ENCODE data around the gene EN2. TPM values are rescaled to one million over a fixed set of nuclear protein-coding genes. Genes with fewer than 3 reads are reported as not detected.

EN2 gene
- total RNA-seq, 1 donor, result not detected

GRCh38 chr7:155491812-155492211 is 33.9 kb downstream of the EN2 start:
- Histone ChIP-seq H3K9me3 (ENCODE audit: low read depth, low read length) (no peaks in the 10 kb centered on the region), H3K4me3 (ENCODE audit: low read length) (peak overlapping the region; percentile 41), H3K4me1 (ENCODE audit: insufficient read depth, low read length) (peaks cover 20% of the 10 kb centered on the region), H3K27me3 (ENCODE audit: insufficient read depth, low read length) (peaks cover 15% of the 10 kb centered on the region)

DNA sequence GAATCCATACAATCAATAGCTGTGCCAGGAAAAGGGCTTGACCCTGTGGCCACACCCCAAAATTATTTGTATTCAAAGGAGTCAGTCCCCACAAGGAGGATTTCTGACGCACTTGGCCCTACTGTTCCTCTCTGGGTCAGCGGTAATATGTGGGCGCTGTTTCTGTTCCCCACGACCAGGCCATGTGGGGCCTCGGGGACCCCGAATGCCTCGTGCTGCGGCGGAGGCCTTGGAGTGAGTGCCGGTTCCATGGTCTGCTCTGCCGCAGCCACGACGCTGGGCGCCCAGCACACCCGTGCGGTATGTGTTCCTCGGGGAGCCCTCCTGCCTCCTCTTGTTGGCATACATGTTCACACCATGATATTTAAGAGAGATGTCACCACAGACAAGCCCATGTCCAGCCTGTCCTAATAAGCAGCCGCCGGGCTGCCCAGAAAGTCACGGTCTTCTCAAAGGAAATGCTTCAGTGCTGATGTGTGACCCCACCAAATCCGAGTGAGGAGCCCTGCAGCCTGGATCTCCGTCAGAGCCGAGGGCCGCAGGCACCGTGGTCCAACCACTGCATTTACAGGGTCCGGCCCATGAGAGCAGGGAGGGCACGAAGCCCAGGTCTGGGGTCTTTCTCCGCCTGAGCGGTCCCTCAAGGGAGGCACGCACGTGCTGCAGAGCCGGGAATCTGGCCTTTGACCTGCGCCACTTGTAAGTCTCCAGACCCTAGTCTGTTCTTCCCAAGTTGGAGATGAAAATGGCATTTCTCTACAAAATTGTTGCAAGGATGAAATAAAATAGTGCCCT is 36.0 kb downstream of the EN2 start:
- peaks cover 20% of the 10 kb centered on the region for H3K4me1 ChIP-seq (ENCODE audit: insufficient read depth, low read length)
- no peak overlapping the region for H3K4me3 ChIP-seq (ENCODE audit: low read length)
- H3K27me3 ChIP-seq (ENCODE audit: insufficient read depth, low read length), result peaks cover 25% of the 10 kb centered on the region
- no peaks in the 10 kb centered on the region for H3K9me3 ChIP-seq (ENCODE audit: low read depth, low read length)

GRCh38 chr7:155494551-155494950 is 36.6 kb downstream of the EN2 start:
- Histone ChIP-seq H3K4me3 (ENCODE audit: low read length) (no peak overlapping the region), H3K9me3 (ENCODE audit: low read depth, low read length) (no peaks in the 10 kb centered on the region), H3K27me3 (ENCODE audit: insufficient read depth, low read length) (peaks cover 31% of the 10 kb centered on the region), H3K4me1 (ENCODE audit: insufficient read depth, low read length) (peaks cover 20% of the 10 kb centered on the region)

DNA sequence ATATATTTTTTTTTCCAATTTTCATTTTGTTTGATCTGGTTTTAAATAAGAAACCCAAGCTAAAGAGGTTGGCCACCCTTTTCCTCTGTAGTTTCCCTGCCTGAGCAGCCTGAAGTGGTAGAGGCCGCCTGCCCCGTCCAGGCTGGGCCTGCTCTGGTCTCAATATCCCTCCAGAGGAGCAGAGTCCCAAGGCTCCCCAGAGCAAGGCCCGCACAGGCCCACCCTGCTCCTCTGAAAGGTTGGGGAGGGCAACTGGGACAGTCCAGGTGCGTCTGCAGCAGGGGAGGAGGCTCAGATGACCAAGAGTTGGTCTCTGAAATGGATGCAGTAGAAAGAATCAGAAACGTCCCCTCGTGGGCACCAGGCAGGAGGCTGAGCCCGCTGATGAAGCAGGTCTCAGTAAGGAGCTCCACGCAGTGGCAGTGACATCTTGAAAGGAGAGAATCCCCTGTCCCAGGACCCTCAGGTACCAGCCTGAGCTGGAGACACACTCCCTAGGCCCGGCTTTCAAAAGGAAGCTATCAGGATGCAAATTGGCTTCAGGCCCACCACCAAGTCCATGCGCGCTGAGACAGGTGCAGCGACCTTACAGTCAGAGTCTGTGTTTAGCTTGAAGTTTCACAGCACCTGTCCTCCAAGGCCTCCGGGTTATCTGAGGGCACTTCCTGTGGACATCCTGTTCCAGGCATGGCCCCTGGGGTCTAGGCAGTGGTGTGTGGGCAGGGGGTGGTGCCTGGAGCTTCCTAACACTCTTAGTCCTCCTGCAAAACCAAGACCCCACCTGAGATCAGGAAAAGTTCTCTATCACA is 37.7 kb downstream of the EN2 start:
- Histone ChIP-seq H3K4me1 (ENCODE audit: insufficient read depth, low read length) (peaks cover 13% of the 10 kb centered on the region), H3K4me3 (ENCODE audit: low read length) (no peak overlapping the region), H3K27me3 (ENCODE audit: insufficient read depth, low read length) (peaks cover 41% of the 10 kb centered on the region)

GRCh38 chr7:155496267-155497005 is 38.5 kb downstream of the EN2 start:
- Histone ChIP-seq H3K4me3 (ENCODE audit: low read length) (no peak overlapping the region), H3K27me3 (ENCODE audit: insufficient read depth, low read length) (peaks cover 49% of the 10 kb centered on the region), H3K4me1 (ENCODE audit: insufficient read depth, low read length) (peaks cover 5% of the 10 kb centered on the region), H3K9me3 (ENCODE audit: low read depth, low read length) (no peaks in the 10 kb centered on the region)

More for the DNA sequence above, 37.7 kb downstream of the EN2 start:
- no peaks in the 10 kb centered on the region for H3K9me3 ChIP-seq (ENCODE audit: low read depth, low read length)

- no peaks in the 10 kb centered on the region for H3K4me1 ChIP-seq (ENCODE audit: insufficient read depth, low read length)
- no peaks in the 10 kb centered on the region for H3K9me3 ChIP-seq (ENCODE audit: low read depth, low read length)
- H3K4me3 ChIP-seq (ENCODE audit: low read length), result no peak overlapping the region
- peaks cover 54% of the 10 kb centered on the region for H3K27me3 ChIP-seq (ENCODE audit: insufficient read depth, low read length)
Observed at GRCh38 chr7:155497149-155497901, 39.4 kb downstream of the EN2 start.

GRCh38 chr7:155505422-155505793 is 47.5 kb downstream of the EN2 start:
- Histone ChIP-seq H3K4me3 (ENCODE audit: low read length) (no peak overlapping the region), H3K4me1 (ENCODE audit: insufficient read depth, low read length) (peaks cover 12% of the 10 kb centered on the region), H3K27me3 (ENCODE audit: insufficient read depth, low read length) (peaks cover 100% of the 10 kb centered on the region), H3K9me3 (ENCODE audit: low read depth, low read length) (no peaks in the 10 kb centered on the region)

DNA sequence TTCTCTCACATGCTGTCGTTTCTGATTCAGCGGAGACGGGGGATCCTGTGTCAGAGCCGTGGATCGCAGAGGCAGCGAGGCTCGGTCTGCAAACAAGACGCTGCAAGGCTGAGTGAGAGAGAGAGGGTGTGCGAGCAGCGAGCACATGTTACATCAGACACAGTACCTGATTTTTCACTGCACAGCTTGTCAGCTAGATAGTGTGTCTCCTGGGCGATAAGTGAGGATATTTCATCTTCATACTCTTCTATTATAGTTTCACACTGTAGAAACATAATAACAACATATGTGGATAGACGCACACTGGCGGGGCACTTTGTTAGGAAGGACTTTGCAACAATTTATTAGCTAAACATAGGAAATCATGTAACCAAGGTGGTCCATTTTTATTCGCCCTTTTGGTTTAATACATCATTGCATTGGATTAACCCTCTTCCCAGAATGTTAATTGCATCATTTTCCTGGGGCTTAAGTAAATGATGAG is 49.0 kb downstream of the EN2 start:
- Histone ChIP-seq H3K4me3 (ENCODE audit: low read length) (no peak overlapping the region), H3K9me3 (ENCODE audit: low read depth, low read length) (no peaks in the 10 kb centered on the region), H3K4me1 (ENCODE audit: insufficient read depth, low read length) (peaks cover 12% of the 10 kb centered on the region), H3K27me3 (ENCODE audit: insufficient read depth, low read length) (peaks cover 100% of the 10 kb centered on the region)

DNA sequence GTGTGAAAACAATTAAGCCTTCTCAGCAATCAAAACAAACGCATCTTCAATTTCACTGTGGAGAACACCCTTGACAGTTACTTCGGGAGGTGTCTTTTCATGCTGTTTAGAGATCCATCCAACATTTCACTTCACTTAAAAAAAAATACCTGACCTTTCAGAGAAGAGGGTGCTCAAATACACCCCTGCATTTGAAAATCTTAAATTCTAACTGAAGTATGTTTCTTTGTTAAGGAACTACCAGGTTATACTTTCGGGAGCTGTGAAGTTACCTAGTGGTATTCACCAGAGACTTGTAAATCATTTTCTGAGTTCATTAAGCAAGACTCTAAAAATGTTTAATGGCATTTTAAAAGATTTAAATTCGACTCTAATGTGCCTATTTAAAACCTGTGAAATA is 49.6 kb downstream of the EN2 start:
- Histone ChIP-seq H3K4me3 (ENCODE audit: low read length) (no peak overlapping the region), H3K27me3 (ENCODE audit: insufficient read depth, low read length) (peaks cover 100% of the 10 kb centered on the region)

DNA sequence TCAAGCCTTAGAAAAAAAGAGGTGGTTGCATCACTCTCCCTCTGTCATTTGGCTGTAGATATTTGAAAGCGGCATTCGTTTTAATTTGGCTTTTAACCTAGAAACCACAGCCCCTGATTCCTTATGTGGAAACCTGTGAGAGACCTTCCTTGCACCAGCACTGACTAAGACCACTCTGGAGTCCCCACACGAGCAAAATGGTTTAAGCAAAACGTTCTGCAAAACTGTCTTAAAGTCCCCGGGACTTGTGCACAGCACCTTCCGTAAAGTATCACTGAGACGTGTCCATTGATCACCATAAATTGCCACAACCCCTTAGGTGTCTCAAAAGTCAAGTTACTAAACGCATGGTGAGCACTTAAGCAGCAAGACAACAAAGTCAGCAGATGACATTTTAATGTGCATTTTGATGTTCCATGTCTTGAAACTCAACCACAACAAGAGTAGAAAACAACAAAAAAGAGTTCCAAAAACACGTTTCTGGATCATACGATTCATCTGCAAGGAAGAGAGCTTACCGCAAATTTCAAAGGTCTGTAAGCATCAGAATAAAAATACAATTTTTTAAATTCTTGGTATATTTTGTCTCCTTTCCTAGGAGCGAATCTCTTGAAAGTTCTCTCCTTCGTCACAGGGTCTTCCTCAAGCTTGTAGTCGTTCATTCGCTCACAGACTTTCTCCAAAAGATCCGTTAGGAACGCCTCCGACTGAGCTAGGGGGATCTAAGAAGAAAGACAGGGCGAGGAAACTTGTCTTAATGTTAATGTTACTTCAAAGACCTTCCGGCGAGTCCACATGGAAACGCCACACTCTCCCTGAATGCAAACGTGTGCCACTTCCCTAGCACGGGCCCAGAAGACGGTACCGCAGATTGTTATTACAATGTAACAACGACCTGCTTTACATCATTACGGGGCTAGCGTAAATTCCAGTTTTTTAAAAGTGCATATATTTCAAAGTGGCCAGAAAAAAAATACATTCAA is 50.7 kb downstream of the EN2 start:
- peaks cover 100% of the 10 kb centered on the region for H3K27me3 ChIP-seq (ENCODE audit: insufficient read depth, low read length)

More for the DNA sequence above, 49.6 kb downstream of the EN2 start:
- no peaks in the 10 kb centered on the region for H3K9me3 ChIP-seq (ENCODE audit: low read depth, low read length)
- peaks cover 12% of the 10 kb centered on the region for H3K4me1 ChIP-seq (ENCODE audit: insufficient read depth, low read length)

GRCh38 chr7:155509359-155509724 is 51.4 kb downstream of the EN2 start:
- Histone ChIP-seq H3K9me3 (ENCODE audit: low read depth, low read length) (no peaks in the 10 kb centered on the region), H3K4me1 (ENCODE audit: insufficient read depth, low read length) (peaks cover 12% of the 10 kb centered on the region), H3K4me3 (ENCODE audit: low read length) (no peak overlapping the region), H3K27me3 (ENCODE audit: insufficient read depth, low read length) (peaks cover 100% of the 10 kb centered on the region)

More for the DNA sequence above, 50.7 kb downstream of the EN2 start:
- peaks cover 12% of the 10 kb centered on the region for H3K4me1 ChIP-seq (ENCODE audit: insufficient read depth, low read length)
- no peak overlapping the region for H3K4me3 ChIP-seq (ENCODE audit: low read length)
- no peaks in the 10 kb centered on the region for H3K9me3 ChIP-seq (ENCODE audit: low read depth, low read length)

GRCh38 chr7:155509725-155510551 is 52.0 kb downstream of the EN2 start:
- no peak overlapping the region for H3K4me3 ChIP-seq (ENCODE audit: low read length)
- peaks cover 12% of the 10 kb centered on the region for H3K4me1 ChIP-seq (ENCODE audit: insufficient read depth, low read length)
- no peaks in the 10 kb centered on the region for H3K9me3 ChIP-seq (ENCODE audit: low read depth, low read length)
- H3K27me3 ChIP-seq (ENCODE audit: insufficient read depth, low read length), result peaks cover 95% of the 10 kb centered on the region
